ENCODE measurements around the gene IDH3G. TPM values are rescaled to one million over a fixed set of nuclear protein-coding genes. Genes with fewer than 3 reads are reported as not detected.

The IDH3G gene
- total and polyA plus RNA-seq, 2 donors (not counting 1 experiment from before 2014, with no cell fraction given), result 62.8 to 122 TPM

DNA sequence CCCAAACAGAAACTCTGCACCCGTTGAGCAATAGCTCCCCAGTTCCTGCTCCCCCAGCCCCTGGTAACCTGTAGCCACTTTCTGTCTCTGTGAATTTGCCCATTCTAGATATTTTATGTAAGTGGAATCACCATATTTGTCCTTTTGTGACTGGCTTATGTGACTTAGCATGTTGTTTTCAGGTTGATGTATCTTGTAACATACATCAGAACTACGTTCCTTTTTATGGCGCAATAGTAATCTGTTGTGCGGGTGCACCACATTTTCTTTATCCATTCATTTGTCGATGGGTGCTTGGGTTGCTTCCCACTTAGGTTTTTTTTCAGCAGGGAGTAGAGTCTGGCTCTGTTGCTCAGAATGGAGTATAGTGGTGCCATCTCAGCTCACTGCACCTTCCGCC, 42.7 kb upstream of the IDH3G start:
- Histone ChIP-seq H3K4me1 (ENCODE audit: control insufficient read depth in 2 of 2, insufficient read depth in 2 of 2, low read length in 2 of 2) (no peaks in the 10 kb centered on the region), H3K27ac (ENCODE audit: low read length in 2 of 2) (no peak overlapping the region), H2AFZ (ENCODE audit: insufficient read depth, low read depth, low read length, poor library complexity, severe bottlenecking) (no peak overlapping the region), H4K20me1 (ENCODE audit: control insufficient read depth, insufficient read depth, low read length, poor library complexity, severe bottlenecking) (no peaks in the 10 kb centered on the region), H3K9me3 (ENCODE audit: control extremely low read depth in 1 of 3, control insufficient read depth in 2 of 3, insufficient read depth in 1 of 3, low read length in 2 of 3) (peaks cover 0 to under 1% (median 0%) of the 10 kb centered on the region in 3 donors), H3K4me3 (ENCODE audit: control extremely low read depth in 1 of 5, extremely low read depth in 1 of 5, insufficient read depth in 1 of 5, low read depth in 2 of 5, low read length in 4 of 5) (no peak overlapping the region), H3K9ac (ENCODE audit: low read length) (no peak overlapping the region), H3K79me2 (ENCODE audit: control insufficient read depth, insufficient read depth, low read length) (no peaks in the 10 kb centered on the region), H3K36me3 (replicated peaks in 1 of 2; ENCODE audit: control extremely low read depth in 1 of 2, control insufficient read depth in 1 of 2, extremely low read depth in 1 of 2, insufficient read depth in 2 of 2, low read length in 1 of 2) (no peaks in the 10 kb centered on the region), H3K27me3 (replicated peaks in 1 of 4; ENCODE audit: control extremely low read depth in 1 of 4, control insufficient read depth in 3 of 4, insufficient read depth in 4 of 4, low read length in 3 of 4) (peaks cover 0 to 6% (median 0%) of the 10 kb centered on the region in 4 experiments), H3K4me2 (replicated peaks; ENCODE audit: low read depth, low read length, poor library complexity, severe bottlenecking) (no peak overlapping the region)
- TF ChIP-seq EZH2 (IDR thresholded peaks at IDR 0.05; ENCODE audit: borderline replicate concordance, insufficient read depth, low read depth, low read length, poor library complexity, severe bottlenecking), result no peak
- TF ChIP-seq, protein P1, sequence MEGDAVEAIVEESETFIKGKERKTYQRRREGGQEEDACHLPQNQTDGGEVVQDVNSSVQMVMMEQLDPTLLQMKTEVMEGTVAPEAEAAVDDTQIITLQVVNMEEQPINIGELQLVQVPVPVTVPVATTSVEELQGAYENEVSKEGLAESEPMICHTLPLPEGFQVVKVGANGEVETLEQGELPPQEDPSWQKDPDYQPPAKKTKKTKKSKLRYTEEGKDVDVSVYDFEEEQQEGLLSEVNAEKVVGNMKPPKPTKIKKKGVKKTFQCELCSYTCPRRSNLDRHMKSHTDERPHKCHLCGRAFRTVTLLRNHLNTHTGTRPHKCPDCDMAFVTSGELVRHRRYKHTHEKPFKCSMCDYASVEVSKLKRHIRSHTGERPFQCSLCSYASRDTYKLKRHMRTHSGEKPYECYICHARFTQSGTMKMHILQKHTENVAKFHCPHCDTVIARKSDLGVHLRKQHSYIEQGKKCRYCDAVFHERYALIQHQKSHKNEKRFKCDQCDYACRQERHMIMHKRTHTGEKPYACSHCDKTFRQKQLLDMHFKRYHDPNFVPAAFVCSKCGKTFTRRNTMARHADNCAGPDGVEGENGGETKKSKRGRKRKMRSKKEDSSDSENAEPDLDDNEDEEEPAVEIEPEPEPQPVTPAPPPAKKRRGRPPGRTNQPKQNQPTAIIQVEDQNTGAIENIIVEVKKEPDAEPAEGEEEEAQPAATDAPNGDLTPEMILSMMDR (IDR thresholded peaks at IDR 0.05), result no peak
- Mint-ChIP-seq H3K9me3 (ENCODE audit: insufficient read depth) (no peaks in the 10 kb centered on the region), H3K27me3 (peaks cover 14% of the 10 kb centered on the region), H3K4me1 (no peaks in the 10 kb centered on the region), H3K4me3 (no peak overlapping the region), H3K27ac (no peak overlapping the region)
- ChIA-PET POLR2A (interaction anchor here (0.7 kb wide), 1 partner anchor 33 kb away, joined by 5 read pairs; no protein-coding TSS in a partner anchor), CTCF (interaction anchor here (0.7 kb wide), 1 partner anchor 10 kb away, joined by 3 read pairs; no protein-coding TSS in a partner anchor)
- DNase-seq, result no peak
- no CpG with 5 or more reads among the region's 6 CpGs for WGBS (ENCODE audit: insufficient coverage)
- ATAC-seq (ENCODE audit: low read depth), result no peak
- intact Hi-C loops (cut with micrococcal nuclease), result no loop called here

DNA sequence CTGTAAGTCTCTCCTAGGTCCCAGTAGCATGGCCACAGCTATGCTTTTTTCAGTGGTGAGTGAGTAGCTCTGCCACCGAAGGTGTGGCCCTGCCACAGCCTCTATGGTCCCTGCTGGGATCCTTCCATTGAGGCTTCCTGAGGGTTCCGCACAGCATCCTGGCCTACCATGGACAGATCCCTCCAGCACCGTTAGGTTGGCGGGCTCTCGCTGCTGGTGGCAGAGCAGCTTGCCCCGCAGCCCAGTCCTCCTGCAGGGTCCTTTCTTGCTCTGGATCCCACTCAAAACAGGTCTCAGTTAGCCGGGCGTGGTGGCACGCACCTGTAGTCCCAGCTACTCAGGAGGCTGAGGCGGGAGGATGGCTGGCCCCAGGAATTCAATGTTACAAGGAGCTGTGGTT, 38.6 kb upstream of the IDH3G start:
- POLR2A ChIA-PET, result no interaction called here
- no peak for TF ChIP-seq EZH2 (IDR thresholded peaks at IDR 0.05; ENCODE audit: borderline replicate concordance, insufficient read depth, low read depth, low read length, poor library complexity, severe bottlenecking)
- TF ChIP-seq, protein P1 (IDR thresholded peaks at IDR 0.05), result no peak
- ATAC-seq (ENCODE audit: low read depth), result no peak
- no peak overlapping the region for H3K27ac ChIP-seq (ENCODE audit: low read length in 2 of 2)
- H3K4me3 ChIP-seq (ENCODE audit: control extremely low read depth in 1 of 5, extremely low read depth in 1 of 5, insufficient read depth in 1 of 5, low read depth in 2 of 5, low read length in 4 of 5), result no peak overlapping the region
- H3K9me3 ChIP-seq (ENCODE audit: control extremely low read depth in 1 of 3, control insufficient read depth in 2 of 3, insufficient read depth in 1 of 3, low read length in 2 of 3), result peaks cover 0 to 9% (median 0%) of the 10 kb centered on the region in 3 donors
- H3K27me3 ChIP-seq (replicated peaks in 1 of 4; ENCODE audit: control extremely low read depth in 1 of 4, control insufficient read depth in 3 of 4, insufficient read depth in 4 of 4, low read length in 3 of 4), result peaks cover 0 to 37% (median 8%) of the 10 kb centered on the region in 4 experiments
- no peaks in the 10 kb centered on the region for H3K36me3 ChIP-seq (replicated peaks in 1 of 2; ENCODE audit: control extremely low read depth in 1 of 2, control insufficient read depth in 1 of 2, extremely low read depth in 1 of 2, insufficient read depth in 2 of 2, low read length in 1 of 2)
- H3K9ac ChIP-seq (ENCODE audit: low read length), result no peak overlapping the region
- no peak for DNase-seq
- no peaks in the 10 kb centered on the region for H4K20me1 ChIP-seq (ENCODE audit: control insufficient read depth, insufficient read depth, low read length, poor library complexity, severe bottlenecking)
- CTCF ChIA-PET, result no interaction called here
- no peak overlapping the region for H2AFZ ChIP-seq (ENCODE audit: insufficient read depth, low read depth, low read length, poor library complexity, severe bottlenecking)
- H3K4me2 ChIP-seq (replicated peaks; ENCODE audit: low read depth, low read length, poor library complexity, severe bottlenecking), result no peak overlapping the region
- Mint-ChIP-seq H3K4me3 (no peak overlapping the region), H3K9me3 (ENCODE audit: insufficient read depth) (no peaks in the 10 kb centered on the region), H3K27me3 (peaks cover 21% of the 10 kb centered on the region), H3K4me1 (peaks cover 3% of the 10 kb centered on the region), H3K27ac (no peak overlapping the region)
- no peaks in the 10 kb centered on the region for H3K79me2 ChIP-seq (ENCODE audit: control insufficient read depth, insufficient read depth, low read length)
- WGBS (ENCODE audit: insufficient coverage), result 93% methylated on average over 6 of the region's 10 CpGs
- H3K4me1 ChIP-seq (ENCODE audit: control insufficient read depth in 2 of 2, insufficient read depth in 2 of 2, low read length in 2 of 2), result peaks cover 7 to 16% of the 10 kb centered on the region in 2 donors
- intact Hi-C loops (cut with micrococcal nuclease), result no loop called here
